NCI-H526 treated with DMSO at 0.1 percent for 48 hours (cell line): ENCODE data around the gene STX8.

Experiments used
- DNase-seq: peaks from one replicate; lab custom pipeline; 2025; lab: John Stamatoyannopoulos, UW

Gene STX8

DNA sequence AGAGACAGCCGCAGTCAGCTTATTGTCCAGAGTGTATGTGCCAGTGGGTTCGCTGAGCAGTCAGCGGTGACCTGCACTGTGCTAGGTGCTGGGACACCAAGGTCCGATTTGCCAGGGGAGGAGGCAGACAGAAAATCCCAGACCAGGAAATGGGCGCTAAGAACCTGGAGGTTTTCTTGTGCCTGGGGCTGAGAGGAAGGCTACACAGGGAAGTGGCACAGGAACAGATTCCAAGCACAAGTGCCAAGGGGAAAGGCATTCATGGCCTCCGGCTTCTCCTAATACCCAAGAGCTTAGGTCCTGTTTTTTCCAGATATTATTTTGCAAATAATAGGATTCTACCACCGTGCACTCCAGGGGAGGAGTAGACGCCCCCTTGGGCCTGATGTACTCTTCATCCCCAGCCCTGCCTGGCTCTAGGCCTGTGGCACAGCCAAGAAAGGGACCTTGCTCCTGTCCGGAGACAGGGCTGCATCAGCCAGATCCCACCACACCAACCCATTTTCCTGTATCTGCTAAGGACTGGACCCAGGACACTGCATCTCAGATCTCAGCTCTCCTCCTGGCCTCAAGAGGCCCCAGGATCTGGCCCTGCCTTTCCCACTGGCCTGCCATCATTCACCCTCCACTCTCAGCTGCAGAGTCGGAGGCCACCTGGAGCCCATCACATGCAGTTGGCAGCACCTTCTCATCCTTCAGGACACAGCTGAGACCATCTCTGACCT, 367.1 kb downstream of the STX8 start:
- no peak for DNase-seq

DNA sequence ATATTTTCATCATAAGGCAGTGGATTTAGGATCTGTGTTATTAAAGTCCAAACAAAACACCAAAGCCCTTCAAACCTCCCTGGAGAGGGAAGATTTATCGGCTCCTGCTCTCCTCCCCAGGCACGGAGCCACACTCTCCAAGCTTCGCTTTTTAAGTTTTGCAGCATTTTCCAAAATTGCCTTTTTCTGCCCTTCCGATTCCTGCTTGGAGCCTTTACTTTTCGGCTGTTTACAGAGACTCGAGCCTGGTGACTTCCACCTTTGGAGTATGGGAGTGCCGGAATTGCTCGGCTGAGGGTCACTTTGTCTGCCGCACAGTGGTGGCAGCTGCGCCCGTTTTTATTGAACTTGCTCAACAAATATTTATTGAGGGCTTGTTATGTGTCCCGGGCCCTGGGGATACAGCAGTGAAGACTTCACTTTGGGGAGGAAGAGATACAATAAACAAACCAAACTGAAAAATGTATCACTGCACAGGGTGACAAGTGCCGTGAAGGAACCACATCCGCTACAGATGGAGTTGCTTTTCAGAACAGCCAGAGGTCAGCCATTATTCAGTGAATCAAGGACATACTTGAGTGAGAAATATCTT, 368.8 kb downstream of the STX8 start:
- DNase-seq: no peak

DNA sequence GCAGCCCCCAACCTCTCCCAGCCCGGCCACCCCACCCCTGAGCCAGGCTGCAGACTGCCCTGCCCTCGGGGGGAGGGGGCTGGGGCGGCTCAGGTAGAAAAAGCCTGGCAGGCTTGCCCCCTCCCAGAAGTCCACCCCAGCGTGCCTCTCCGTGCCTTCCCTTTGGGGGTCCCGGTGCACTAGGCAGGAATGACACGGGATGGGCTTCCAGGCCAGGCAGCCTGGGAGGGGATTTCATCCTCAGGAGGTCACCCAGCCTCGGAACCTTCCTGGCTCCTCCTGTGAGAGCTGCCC, 369.3 kb downstream of the STX8 start:
- DNase-seq: no peak

DNA sequence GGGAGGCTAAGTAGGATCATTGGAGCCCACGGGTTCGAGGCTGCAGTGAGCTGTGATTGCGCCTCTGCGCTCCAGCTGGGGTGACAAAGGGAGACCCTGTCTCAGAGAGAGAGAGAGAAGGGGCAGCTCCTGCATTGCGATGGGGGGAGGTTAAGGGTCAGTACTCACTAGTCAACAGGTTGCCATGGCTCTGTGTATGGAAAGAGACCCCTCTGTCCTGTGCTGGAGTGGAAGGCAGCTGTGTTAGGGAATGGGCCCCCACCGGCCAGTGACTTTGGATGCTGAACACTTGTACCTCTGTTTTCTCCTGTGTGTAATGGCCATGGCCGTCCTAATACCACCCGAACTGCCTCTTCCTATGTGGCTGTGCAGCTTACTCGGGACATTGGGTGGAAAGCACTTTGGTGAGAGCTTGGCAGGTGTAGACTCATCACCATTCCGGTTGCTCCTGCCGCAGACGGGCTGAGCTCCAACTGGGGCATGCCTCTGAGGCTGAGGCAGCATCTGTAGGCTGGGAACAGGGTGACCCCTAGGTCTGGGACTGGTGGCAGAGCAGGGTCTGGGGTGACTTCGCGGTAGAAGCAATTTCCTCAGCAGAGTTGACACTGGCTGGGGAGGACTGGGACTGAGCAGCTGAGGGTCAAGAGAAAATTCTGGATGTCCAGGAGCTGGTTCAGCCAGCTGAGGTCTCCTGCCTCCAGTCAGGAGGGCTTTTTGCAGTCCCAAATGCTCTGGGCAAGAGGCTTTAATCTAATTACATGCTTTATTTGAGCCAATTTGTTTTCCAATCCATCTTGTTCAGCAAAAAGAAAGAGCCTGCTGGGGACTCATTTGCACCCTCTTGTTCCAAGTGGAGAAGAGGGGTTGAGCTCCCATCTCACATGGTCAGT, 369.9 kb downstream of the STX8 start:
- no peak for DNase-seq

DNA sequence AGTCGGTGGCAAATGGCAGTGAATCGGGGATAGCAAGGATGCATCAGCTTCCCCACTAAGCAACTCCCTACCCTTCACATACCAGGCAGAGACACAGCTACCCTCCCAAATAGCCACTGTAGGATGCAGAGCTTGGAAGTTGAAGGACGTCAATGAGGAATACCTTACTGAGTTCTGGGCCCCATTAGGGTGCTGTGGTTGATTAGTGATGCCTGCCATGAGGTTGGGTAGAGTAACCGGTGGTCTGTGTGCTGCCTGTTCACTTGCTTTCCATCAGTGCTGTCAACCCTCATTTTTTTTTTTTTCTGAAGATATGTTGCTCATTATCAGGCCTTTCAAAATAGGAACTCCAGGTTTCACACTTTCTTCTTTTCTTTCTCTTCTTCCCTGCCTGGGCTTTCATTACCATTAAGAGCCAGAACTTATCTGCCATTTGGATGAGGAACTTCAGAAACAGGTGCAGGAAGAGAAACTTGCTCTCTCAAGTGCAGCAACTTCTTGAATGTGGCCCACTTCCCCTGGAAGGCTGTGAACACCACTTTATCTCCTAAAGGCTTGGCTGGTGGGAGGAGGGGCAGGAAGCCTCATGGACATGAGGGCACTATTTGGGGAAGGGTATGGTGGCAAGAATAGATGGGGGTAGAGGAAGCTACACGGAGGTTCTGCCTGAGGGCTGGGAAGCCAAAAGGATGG, 370.8 kb downstream of the STX8 start:
- no peak for DNase-seq

DNA sequence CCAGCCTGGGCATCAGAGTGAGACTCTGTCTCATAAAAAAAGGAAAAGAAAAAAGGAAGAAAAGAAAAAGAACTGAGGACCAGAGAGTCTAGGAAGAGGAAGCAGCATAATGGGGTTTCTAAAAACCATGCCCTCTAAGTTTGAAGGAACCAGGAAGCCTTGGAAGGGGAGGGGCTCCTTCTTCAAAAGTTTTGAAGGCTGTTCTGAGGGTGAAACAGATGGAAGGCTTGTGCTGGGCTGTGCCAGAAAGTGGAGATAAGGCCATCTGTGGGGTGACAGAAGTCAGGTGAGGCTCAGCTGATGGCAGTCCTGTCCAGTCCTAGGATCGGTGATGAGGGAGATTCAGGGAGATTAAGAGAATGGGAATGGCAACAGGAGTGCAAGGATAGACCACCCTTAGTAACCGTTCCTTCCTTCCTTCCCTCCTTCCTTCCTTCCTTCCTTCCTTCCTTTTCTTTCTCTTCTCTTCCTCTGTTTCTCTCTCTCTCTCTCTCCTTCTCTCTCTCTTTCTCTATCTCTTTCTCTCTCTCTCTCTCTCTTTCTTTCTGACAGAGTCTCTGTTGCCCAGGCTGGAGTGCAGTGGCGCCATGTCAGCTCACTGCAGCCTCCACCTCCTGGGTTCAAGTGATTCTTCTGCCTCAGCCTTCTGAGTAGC, 371.7 kb downstream of the STX8 start:
- no peak for DNase-seq

DNA sequence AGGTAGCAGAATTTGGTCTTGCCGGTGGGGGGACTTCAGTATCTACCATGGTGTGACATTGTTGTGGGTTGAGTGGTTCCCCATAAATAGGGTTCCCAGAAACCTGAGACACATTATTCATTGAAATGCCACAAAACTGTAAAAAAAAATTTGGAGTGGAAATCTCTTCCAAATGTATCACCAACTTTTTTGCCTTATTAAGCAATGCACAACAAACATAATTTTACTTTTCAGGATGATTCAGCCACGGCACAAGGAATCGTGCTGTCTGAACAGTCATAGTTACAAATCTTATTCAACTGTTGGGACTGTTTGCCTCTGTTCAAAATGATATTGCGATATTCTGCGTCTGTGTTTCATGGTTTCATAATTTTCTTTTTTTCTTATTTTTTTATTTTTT, 373.1 kb downstream of the STX8 start:
- DNase-seq: no peak

DNA sequence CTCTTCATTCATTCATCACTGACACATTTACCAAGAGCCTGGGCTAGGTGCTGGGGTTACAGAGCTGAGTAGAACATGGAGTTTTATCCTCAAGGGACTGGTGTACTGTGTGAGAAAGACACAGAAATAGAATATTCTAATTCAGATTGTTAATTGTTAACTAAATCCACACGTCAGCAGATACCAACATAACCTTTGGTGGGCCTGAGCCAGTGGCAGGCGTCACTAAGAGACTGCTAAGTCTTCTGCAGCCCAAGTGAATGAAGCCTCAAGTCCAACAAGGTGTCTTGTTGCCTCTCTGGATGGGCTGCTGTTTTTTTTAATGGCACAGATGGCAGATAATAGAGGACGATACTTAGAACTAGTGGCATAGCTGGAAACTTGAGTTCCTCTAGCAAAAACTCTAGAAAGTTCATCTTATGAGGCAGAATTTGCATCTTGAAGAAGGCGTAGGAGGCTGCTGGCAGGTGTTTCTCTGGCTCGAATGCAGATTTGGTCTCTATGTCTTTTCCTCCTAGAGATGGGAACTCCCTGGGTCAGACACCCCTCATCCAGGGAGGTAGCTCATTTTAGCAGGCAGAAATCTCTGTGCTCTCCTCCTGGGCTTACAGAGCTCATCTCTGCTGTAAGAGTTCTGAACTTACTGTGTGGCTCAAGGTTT, 374.8 kb downstream of the STX8 start:
- peak; percentile 16 for DNase-seq
